HT-29 (cell line): ENCODE results near the gene CCDC141. TPM values are rescaled to one million over a fixed set of nuclear protein-coding genes. Genes with fewer than 3 reads are reported as not detected.
"Not testable (repeated sequence)": the region's sequence is repeated elsewhere in the genome, so short reads cannot be mapped to it uniquely, and the experiment has no call there.

Source experiments
- DNase-seq: peaks from one replicate; pipeline ENCODE4 v3.0.0-alpha.2; 2015; ENCODE audit warnings: low spot score
- total RNA-seq: library from RNA; depleted of rRNA; stranded (reverse); fragments of >200 nt; shearing (Covaris generic); gene quantifications from 2 replicates; pipeline ENCODE4 v1.2.3, GENCODE V29; 2014; rRNA removed

Gene CCDC141
- total RNA-seq = 0.05 TPM in 1 of 2 replicates, not detected in the other

- DNase-seq = no peak
Measured at GRCh38 chr2:179049546-179050311, at the start of gene CCDC141. TSS of gene CCDC141 (minus strand) at chr2:179050137. CDS start at chr2:179049941, 196 bp downstream.

- no peak for DNase-seq
Measured at GRCh38 chr2:179098080-179098689, 48.2 kb upstream of the CCDC141 start.

GRCh38 chr2:179097131-179097530 is 47.2 kb upstream of the CCDC141 start:
- no peak for DNase-seq

- DNase-seq = no peak
Measured at GRCh38 chr2:179096090-179096489, 46.2 kb upstream of the CCDC141 start.

- not testable (repeated sequence) for DNase-seq
Measured at GRCh38 chr2:179092912-179093311, 43.0 kb upstream of the CCDC141 start.

GRCh38 chr2:179082697-179083096 is 32.8 kb upstream of the CCDC141 start:
- DNase-seq = no peak

- DNase-seq = no peak
Measured at GRCh38 chr2:179081954-179082353, 32.0 kb upstream of the CCDC141 start.

GRCh38 chr2:179072527-179072926 is 22.6 kb upstream of the CCDC141 start:
- no peak for DNase-seq

- no peak for DNase-seq
Measured at GRCh38 chr2:179071810-179072355, 21.9 kb upstream of the CCDC141 start.

- DNase-seq = no peak
Measured at GRCh38 chr2:179070895-179071294, 21.0 kb upstream of the CCDC141 start.

GRCh38 chr2:179069685-179070084 is 19.7 kb upstream of the CCDC141 start:
- DNase-seq = no peak

- no peak for DNase-seq
Measured at GRCh38 chr2:179068991-179069643, 19.2 kb upstream of the CCDC141 start.

GRCh38 chr2:179059026-179059700 is 9.2 kb upstream of the CCDC141 start:
- no peak for DNase-seq

- no peak for DNase-seq
Measured at GRCh38 chr2:179057737-179058136, 7.8 kb upstream of the CCDC141 start.

- not testable (repeated sequence) for DNase-seq
Measured at GRCh38 chr2:179053568-179053967, 3.6 kb upstream of the CCDC141 start.

GRCh38 chr2:179051250-179051649 is 1.3 kb upstream of the CCDC141 start:
- DNase-seq = no peak

GRCh38 chr2:179050755-179051154 is 818 bp upstream of the CCDC141 start:
- DNase-seq = no peak

- no peak for DNase-seq
Measured at GRCh38 chr2:179049203-179049545, 763 bp downstream of the CCDC141 start.

GRCh38 chr2:179048099-179048498 is 1.8 kb downstream of the CCDC141 start:
- no peak for DNase-seq

GRCh38 chr2:179045602-179046001 is 4.3 kb downstream of the CCDC141 start:
- DNase-seq = not testable (repeated sequence)

GRCh38 chr2:179044500-179044899 is 5.4 kb downstream of the CCDC141 start:
- DNase-seq = no peak

GRCh38 chr2:179037807-179038206 is 12.1 kb downstream of the CCDC141 start:
- no peak for DNase-seq
